ENCODE measurements around the gene C6orf62.

C6orf62 gene

GRCh38 chr6:24763578-24763977, 44.6 kb upstream of the C6orf62 start:
- Histone ChIP-seq H3K36me3 (ENCODE audit: insufficient read depth) (no peaks in the 10 kb centered on the region), H2AFZ (ENCODE audit: low read depth) (no peak overlapping the region), H3K4me2 (no peak overlapping the region), H3K27ac (no peak overlapping the region), H3K27me3 (ENCODE audit: insufficient read depth, low read depth) (peaks cover 6% of the 10 kb centered on the region; the same call in 1 of the 2 replicates), H3K79me2 (ENCODE audit: insufficient read depth, low read depth) (no peaks in the 10 kb centered on the region), H3K4me3 (IDR thresholded peaks at IDR 0.05; ENCODE audit: insufficient read depth, low read depth, low read length) (no peak overlapping the region), H3K9ac (no peak overlapping the region), H3K4me1 (ENCODE audit: low read depth, poor library complexity, severe bottlenecking) (peaks cover 10% of the 10 kb centered on the region), H4K20me1 (ENCODE audit: insufficient read depth) (no peaks in the 10 kb centered on the region)
- TF ChIP-seq, protein P1, sequence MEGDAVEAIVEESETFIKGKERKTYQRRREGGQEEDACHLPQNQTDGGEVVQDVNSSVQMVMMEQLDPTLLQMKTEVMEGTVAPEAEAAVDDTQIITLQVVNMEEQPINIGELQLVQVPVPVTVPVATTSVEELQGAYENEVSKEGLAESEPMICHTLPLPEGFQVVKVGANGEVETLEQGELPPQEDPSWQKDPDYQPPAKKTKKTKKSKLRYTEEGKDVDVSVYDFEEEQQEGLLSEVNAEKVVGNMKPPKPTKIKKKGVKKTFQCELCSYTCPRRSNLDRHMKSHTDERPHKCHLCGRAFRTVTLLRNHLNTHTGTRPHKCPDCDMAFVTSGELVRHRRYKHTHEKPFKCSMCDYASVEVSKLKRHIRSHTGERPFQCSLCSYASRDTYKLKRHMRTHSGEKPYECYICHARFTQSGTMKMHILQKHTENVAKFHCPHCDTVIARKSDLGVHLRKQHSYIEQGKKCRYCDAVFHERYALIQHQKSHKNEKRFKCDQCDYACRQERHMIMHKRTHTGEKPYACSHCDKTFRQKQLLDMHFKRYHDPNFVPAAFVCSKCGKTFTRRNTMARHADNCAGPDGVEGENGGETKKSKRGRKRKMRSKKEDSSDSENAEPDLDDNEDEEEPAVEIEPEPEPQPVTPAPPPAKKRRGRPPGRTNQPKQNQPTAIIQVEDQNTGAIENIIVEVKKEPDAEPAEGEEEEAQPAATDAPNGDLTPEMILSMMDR (conservative IDR thresholded peaks at IDR 0.05; ENCODE audit: low read depth, low read length) = no peak

DNA sequence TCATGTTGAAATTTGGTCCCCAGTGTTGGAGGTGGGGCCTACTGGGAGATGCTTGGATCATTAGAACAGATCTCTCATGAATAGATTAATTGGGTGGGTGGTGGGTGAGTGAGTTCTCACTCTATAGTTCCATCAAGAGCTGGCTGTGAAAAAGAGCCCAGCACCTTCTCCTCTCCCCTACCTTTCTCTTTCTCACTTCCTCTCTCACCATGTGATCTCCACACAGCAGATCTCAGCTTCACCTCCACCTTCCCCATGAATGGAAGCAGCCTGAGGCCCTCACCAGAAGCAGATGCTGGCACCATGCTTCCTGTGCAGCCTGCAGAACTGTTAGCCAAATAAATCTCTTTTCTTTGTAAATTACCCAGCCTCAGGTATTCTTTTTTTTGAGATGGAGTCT, 42.9 kb upstream of the C6orf62 start:
- no peak overlapping the region for H3K27ac ChIP-seq
- no peak overlapping the region for H2AFZ ChIP-seq (ENCODE audit: low read depth)
- TF ChIP-seq, protein P1 (conservative IDR thresholded peaks at IDR 0.05; ENCODE audit: low read depth, low read length) = no peak
- H3K4me3 ChIP-seq (IDR thresholded peaks at IDR 0.05; ENCODE audit: insufficient read depth, low read depth, low read length) = no peak overlapping the region
- no peaks in the 10 kb centered on the region for H3K4me1 ChIP-seq (ENCODE audit: low read depth, poor library complexity, severe bottlenecking)
- H3K4me2 ChIP-seq = no peak overlapping the region
- no peak overlapping the region for H3K9ac ChIP-seq
- no peaks in the 10 kb centered on the region for H3K27me3 ChIP-seq (ENCODE audit: insufficient read depth, low read depth)
- no peaks in the 10 kb centered on the region for H3K36me3 ChIP-seq (ENCODE audit: insufficient read depth)
- H3K79me2 ChIP-seq (ENCODE audit: insufficient read depth, low read depth) = no peaks in the 10 kb centered on the region
- no peaks in the 10 kb centered on the region for H4K20me1 ChIP-seq (ENCODE audit: insufficient read depth)

DNA sequence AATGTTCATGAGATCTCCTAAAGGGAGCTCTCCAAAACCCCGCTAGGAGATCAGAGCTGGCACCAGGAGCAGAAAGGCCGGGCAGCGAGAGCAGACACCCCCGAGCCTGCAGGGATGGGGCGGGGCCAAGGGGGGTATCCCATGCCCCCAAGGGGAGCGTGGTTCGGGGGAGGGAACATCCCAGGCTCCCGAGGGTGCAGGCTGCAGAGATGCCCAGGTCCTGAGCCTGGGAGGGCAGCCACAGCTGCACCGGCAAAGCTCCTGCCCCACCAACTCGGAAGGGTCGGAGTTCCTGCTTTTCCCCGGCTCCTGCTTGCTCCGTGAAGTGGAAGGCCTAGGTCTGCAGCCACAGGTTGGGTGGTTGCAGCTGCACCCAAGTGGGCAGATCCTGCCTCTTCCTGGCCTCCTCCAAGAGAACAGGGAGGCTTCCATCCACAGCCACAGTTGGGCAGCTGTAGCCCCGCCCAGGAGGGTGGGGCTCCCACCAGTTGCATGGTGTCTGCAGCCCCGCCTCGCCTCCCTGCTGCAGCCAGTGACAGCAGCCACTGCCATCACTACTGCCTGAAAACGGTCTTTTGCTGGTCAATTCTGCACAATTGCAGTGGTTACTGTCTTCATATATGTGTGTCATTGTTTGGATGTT, 42.4 kb upstream of the C6orf62 start:
- Histone ChIP-seq H3K36me3 (ENCODE audit: insufficient read depth) (no peaks in the 10 kb centered on the region), H3K79me2 (ENCODE audit: insufficient read depth, low read depth) (no peaks in the 10 kb centered on the region), H3K9ac (no peak overlapping the region), H3K4me3 (IDR thresholded peaks at IDR 0.05; ENCODE audit: insufficient read depth, low read depth, low read length) (no peak overlapping the region), H3K27ac (no peak overlapping the region), H3K4me2 (no peak overlapping the region), H4K20me1 (ENCODE audit: insufficient read depth) (no peaks in the 10 kb centered on the region), H2AFZ (ENCODE audit: low read depth) (no peak overlapping the region), H3K27me3 (ENCODE audit: insufficient read depth, low read depth) (no peaks in the 10 kb centered on the region), H3K4me1 (ENCODE audit: low read depth, poor library complexity, severe bottlenecking) (no peaks in the 10 kb centered on the region)
- TF ChIP-seq, protein P1 (conservative IDR thresholded peaks at IDR 0.05; ENCODE audit: low read depth, low read length) = no peak

DNA sequence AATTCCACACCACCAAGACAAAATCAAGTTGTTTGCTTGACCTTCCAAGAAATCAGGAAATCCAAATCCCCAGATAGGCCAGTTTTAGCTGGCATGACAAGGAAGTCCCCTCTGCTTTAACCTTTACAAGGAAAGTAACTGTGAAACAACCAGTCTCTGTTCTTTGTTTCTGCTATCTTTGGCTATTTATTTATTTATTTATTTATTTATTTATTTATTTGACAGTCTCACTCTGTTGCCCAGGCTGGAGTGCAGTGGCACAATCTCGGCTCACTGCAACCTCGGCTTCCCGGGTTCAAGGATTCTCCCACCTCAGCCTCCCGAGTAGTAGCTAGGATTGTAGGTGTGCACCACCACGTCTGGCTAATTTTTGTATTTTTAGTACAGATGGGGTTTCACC, 41.3 kb upstream of the C6orf62 start:
- H3K4me2 ChIP-seq = no peak overlapping the region
- H4K20me1 ChIP-seq (ENCODE audit: insufficient read depth) = no peaks in the 10 kb centered on the region
- no peaks in the 10 kb centered on the region for H3K36me3 ChIP-seq (ENCODE audit: insufficient read depth)
- TF ChIP-seq, protein P1 (conservative IDR thresholded peaks at IDR 0.05; ENCODE audit: low read depth, low read length) = no peak
- H3K79me2 ChIP-seq (ENCODE audit: insufficient read depth, low read depth) = no peaks in the 10 kb centered on the region
- no peak overlapping the region for H2AFZ ChIP-seq (ENCODE audit: low read depth)
- H3K27ac ChIP-seq = no peak overlapping the region
- no peak overlapping the region for H3K9ac ChIP-seq
- H3K27me3 ChIP-seq (ENCODE audit: insufficient read depth, low read depth) = no peaks in the 10 kb centered on the region
- H3K4me3 ChIP-seq (IDR thresholded peaks at IDR 0.05; ENCODE audit: insufficient read depth, low read depth, low read length) = no peak overlapping the region
- H3K4me1 ChIP-seq (ENCODE audit: low read depth, poor library complexity, severe bottlenecking) = no peaks in the 10 kb centered on the region
